GM23338 (cell line): ENCODE data around the gene MYLK. TPM values are rescaled to one million over a fixed set of nuclear protein-coding genes. Genes with fewer than 3 reads are reported as not detected.

ENCODE experiments used
- ATAC-seq: fragments of 200-7000 bp; cut with Tn5 transposase; 3 replicates; pipeline ENCODE4 v1.9.1; 2020
- DNase-seq: peaks from one replicate; pipeline ENCODE4 v3.0.0-alpha.2; 2015; ENCODE audit warnings: low spot score
- H2AFZ ChIP-seq: fragments of 200-600 bp; sonication (generic); 2 replicates; pipeline ENCODE4 v1.8.0; 2016; ENCODE audit warnings: antibody characterized with exemption, mild to moderate bottlenecking, moderate library complexity
- H3F3A ChIP-seq: fragments of 200-600 bp; sonication (generic); replicated peaks from 2 replicates; pipeline ENCODE4 v1.8.0; 2017; ENCODE audit warnings: antibody characterized with exemption, mixed run types, low read depth
- H3K27ac ChIP-seq: fragments of 200-600 bp; sonication (generic); 2 replicates; pipeline ENCODE4 v1.6.1; 2016; ENCODE audit warnings: low read depth
- H3K27me3 ChIP-seq: fragments of 200-600 bp; sonication (generic); 2 replicates; pipeline ENCODE4 v1.8.0; 2016; ENCODE audit warnings: mild to moderate bottlenecking, mixed run types, moderate library complexity; ENCODE audit not compliant: insufficient read depth
- H3K36me3 ChIP-seq: fragments of 200-600 bp; sonication (generic); 2 replicates; pipeline ENCODE4 v1.8.0; 2016; ENCODE audit warnings: mild to moderate bottlenecking; ENCODE audit not compliant: insufficient read depth
- H3K4me1 ChIP-seq: fragments of 200-600 bp; sonication (generic); 2 replicates; pipeline ENCODE4 v1.8.0; 2016; ENCODE audit warnings: mild to moderate bottlenecking, moderate library complexity; ENCODE audit not compliant: insufficient read depth
- H3K4me2 ChIP-seq: fragments of 200-600 bp; sonication (generic); 2 replicates; pipeline ENCODE4 v1.7.1; 2017; ENCODE audit warnings: mixed run types
- H3K4me3 ChIP-seq: fragments of 200-600 bp; sonication (generic); 2 replicates; pipeline ENCODE4 v1.6.1; 2016; ENCODE audit warnings: mixed run types
- H3K79me2 ChIP-seq: fragments of 200-600 bp; sonication (generic); replicated peaks from 2 replicates; pipeline ENCODE4 v1.8.0; 2017; ENCODE audit warnings: mild to moderate bottlenecking; ENCODE audit not compliant: insufficient read depth
- H3K9me2 ChIP-seq: fragments of 200-600 bp; sonication (generic); 2 replicates; pipeline ENCODE4 v1.8.0; 2017; ENCODE audit not compliant: insufficient read depth
- H4K20me1 ChIP-seq: fragments of 200-600 bp; sonication (generic); replicated peaks from 2 replicates; pipeline ENCODE4 v1.8.0; 2017; ENCODE audit warnings: mild to moderate bottlenecking; ENCODE audit not compliant: insufficient read depth
- H3K27ac Mint-ChIP-seq: 2 replicates; pipeline ENCODE4 v1.8.0; 2020; ENCODE audit warnings: inconsistent platforms, mild to moderate bottlenecking, moderate library complexity, mixed read lengths
- H3K27me3 Mint-ChIP-seq: 3 replicates; pipeline ENCODE4 v1.8.0; 2022; ENCODE audit warnings: low read depth, mild to moderate bottlenecking, moderate library complexity, mixed read lengths, inconsistent platforms; ENCODE audit not compliant: insufficient read depth, poor library complexity
- H3K36me3 Mint-ChIP-seq: 3 replicates; pipeline ENCODE4 v1.8.0; 2021; ENCODE audit warnings: low read depth, mild to moderate bottlenecking, inconsistent platforms, moderate library complexity, mixed read lengths
- H3K4me1 Mint-ChIP-seq: 3 replicates; pipeline ENCODE4 v1.8.0; 2020; ENCODE audit warnings: mild to moderate bottlenecking, inconsistent platforms, mixed read lengths
- H3K4me3 Mint-ChIP-seq: 3 replicates; pipeline ENCODE4 v1.8.0; 2021; ENCODE audit warnings: moderate library complexity, mild to moderate bottlenecking, inconsistent platforms, mixed read lengths
- H3K9me3 Mint-ChIP-seq: 3 replicates; pipeline ENCODE4 v1.8.0; 2020; ENCODE audit warnings: moderate library complexity, mild to moderate bottlenecking, inconsistent platforms, mixed read lengths
- CREB1 ChIP-seq: fragments of 250-450 bp; sonication (Bioruptor Pico); IDR thresholded peaks from 2 replicates; pipeline ENCODE4 v1.5.0; 2020; ENCODE audit warnings: low read depth, mild to moderate bottlenecking, moderate library complexity
- EZH2phosphoT487 ChIP-seq: fragments of 200-600 bp; sonication (generic); IDR thresholded peaks from one replicate; pipeline ENCODE4 v1.8.1; 2018; ENCODE audit warnings: antibody characterized with exemption; ENCODE audit not compliant: unreplicated experiment
- NANOG ChIP-seq: IDR thresholded peaks from 2 replicates; pipeline ENCODE4 v1.6.1; 2016; ENCODE audit warnings: antibody characterized with exemption, borderline replicate concordance
- POLR2AphosphoS5 ChIP-seq: IDR thresholded peaks from 2 replicates; pipeline ENCODE4 v1.6.1; 2016; ENCODE audit warnings: antibody characterized with exemption, low read depth
- ZNF114 ChIP-seq: fragments of 250-450 bp; sonication (Bioruptor Pico); IDR thresholded peaks from 2 replicates; pipeline ENCODE4 v1.5.0; 2020; ENCODE audit warnings: mild to moderate bottlenecking, moderate library complexity
- polyA plus RNA-seq: library from polyadenylated mRNA; unstranded; fragments of >200 nt; fragmentation: Nextera tagmentation; extraction: Ambion mirVana; gene quantifications from 2 replicates; pipeline ENCODE4 v1.2.1, GENCODE V29; 2016
- total RNA-seq: library from RNA; depleted of rRNA; stranded (reverse); fragments of >200 nt; shearing (Covaris generic); gene quantifications from 2 replicates; pipeline ENCODE4 v1.2.3, GENCODE V29; 2014
- TF ChIP-seq, protein P1 (sequence below): IDR thresholded peaks from one replicate; pipeline ENCODE4 v1.6.1; 2018; ENCODE audit warnings: antibody characterized with exemption; ENCODE audit not compliant: unreplicated experiment
- TF ChIP-seq, protein P2 (sequence below), 2 experiments: fragments of 200-600 bp in 1 of 2; sonication (generic) in 1 of 2; conservative IDR thresholded peaks; 2 replicates each; pipeline versions ENCODE4 v1.5.1 to v1.6.1; 2016 to 2017; ENCODE audit warnings: antibody characterized with exemption in 2 of 2, low read depth in 2 of 2, mild to moderate bottlenecking in 2 of 2, moderate library complexity in 1 of 2
- TF ChIP-seq, protein P3 (sequence below): IDR thresholded peaks from 2 replicates; pipeline ENCODE4 v1.6.1; 2016; ENCODE audit warnings: antibody characterized with exemption

MYLK gene
- total and polyA plus RNA-seq, 2 experiments from 2014 or later = 11.5 to 17.9 TPM

DNA sequence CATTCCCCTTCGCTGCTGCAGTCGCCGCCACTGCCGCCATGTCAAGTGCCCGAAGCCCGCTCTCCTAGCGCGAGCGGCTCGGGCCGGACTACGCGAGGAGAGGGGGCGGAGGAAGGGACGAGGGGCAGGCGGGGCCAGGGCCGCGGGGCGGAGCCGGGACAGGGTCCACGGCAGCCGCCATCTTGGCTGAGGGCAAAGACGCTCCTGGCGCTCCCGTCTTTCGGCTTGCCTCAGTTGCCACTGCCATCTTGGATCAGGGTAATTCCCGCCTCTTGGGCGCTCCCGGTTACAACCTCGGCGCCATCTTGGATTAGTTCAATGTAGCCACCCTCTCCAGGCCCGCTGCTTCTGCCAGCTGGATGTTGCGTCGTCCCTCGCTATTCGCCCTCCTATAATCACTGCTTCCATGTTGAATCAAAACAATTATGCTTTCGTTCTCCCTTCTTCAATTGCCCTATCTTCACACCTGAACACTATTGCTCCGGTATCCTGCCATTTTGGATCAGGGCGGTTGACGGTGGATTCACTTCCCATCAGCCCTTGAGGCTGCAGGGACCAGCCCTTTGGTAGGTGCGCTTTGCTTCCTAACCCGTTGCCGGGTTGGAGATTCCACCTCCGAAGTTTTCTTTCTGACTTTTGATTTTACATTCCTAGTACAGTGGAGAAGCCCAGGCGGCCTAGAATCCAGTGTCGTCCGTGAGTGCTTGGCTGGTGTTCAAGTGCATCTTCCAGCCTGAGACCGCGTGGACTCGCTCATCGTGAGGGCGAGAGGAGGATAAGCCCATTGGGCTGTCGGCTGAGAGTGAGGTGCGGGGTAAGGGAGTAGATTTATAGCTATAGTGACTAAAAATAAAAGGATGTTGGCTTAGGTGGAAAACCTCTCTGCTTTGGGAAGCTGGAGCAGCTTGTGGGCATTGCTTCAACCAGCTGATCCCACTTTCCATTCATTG is 298.9 kb downstream of the MYLK start, which contains the start of gene HACD2:
Gene HACD2, minus strand, starts transcription at position 66 of the 950 bp plus-strand sequence. Its CDS starts 26 bp downstream, at position 40.
- Mint-ChIP-seq H3K4me1 (peaks cover 16% of the 10 kb centered on the region; the same call in 2 of the 3 replicates), H3K36me3 (peaks cover 50% of the 10 kb centered on the region), H3K9me3 (peaks cover 32% of the 10 kb centered on the region), H3K27ac (peak within 1 kb of the TSS; percentile 71; the same call in 1 of the 2 replicates), H3K4me3 (no peak within 1 kb of the TSS; the same call in 2 of the 3 replicates), H3K27me3 (peaks cover 4% of the 10 kb centered on the region)
- peak; percentile 99 for DNase-seq
- peaks cover 23% of the 10 kb centered on the region for H3K4me1 ChIP-seq
- H2AFZ ChIP-seq = peak within 1 kb of the TSS; percentile 97
- peaks cover 21% of the 10 kb centered on the region for H3K36me3 ChIP-seq
- H3K27ac ChIP-seq = peak within 1 kb of the TSS; percentile 100
- no peaks in the 10 kb centered on the region for H3K27me3 ChIP-seq
- H3K79me2 ChIP-seq = peaks cover 36% of the 10 kb centered on the region
- ATAC-seq = peak; percentile 92
- H3K9me2 ChIP-seq = no peaks in the 10 kb centered on the region
- TF ChIP-seq NANOG (no peak), EZH2phosphoT487 (no peak), CREB1 (peak; percentile 8; the same call in 1 of the 2 replicates), POLR2AphosphoS5 (peak; percentile 95), ZNF114 (CRISPR knock-in tag) (peak; percentile 93; the same call in 1 of the 2 replicates)
- TF ChIP-seq, protein P1, sequence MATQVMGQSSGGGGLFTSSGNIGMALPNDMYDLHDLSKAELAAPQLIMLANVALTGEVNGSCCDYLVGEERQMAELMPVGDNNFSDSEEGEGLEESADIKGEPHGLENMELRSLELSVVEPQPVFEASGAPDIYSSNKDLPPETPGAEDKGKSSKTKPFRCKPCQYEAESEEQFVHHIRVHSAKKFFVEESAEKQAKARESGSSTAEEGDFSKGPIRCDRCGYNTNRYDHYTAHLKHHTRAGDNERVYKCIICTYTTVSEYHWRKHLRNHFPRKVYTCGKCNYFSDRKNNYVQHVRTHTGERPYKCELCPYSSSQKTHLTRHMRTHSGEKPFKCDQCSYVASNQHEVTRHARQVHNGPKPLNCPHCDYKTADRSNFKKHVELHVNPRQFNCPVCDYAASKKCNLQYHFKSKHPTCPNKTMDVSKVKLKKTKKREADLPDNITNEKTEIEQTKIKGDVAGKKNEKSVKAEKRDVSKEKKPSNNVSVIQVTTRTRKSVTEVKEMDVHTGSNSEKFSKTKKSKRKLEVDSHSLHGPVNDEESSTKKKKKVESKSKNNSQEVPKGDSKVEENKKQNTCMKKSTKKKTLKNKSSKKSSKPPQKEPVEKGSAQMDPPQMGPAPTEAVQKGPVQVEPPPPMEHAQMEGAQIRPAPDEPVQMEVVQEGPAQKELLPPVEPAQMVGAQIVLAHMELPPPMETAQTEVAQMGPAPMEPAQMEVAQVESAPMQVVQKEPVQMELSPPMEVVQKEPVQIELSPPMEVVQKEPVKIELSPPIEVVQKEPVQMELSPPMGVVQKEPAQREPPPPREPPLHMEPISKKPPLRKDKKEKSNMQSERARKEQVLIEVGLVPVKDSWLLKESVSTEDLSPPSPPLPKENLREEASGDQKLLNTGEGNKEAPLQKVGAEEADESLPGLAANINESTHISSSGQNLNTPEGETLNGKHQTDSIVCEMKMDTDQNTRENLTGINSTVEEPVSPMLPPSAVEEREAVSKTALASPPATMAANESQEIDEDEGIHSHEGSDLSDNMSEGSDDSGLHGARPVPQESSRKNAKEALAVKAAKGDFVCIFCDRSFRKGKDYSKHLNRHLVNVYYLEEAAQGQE = no peak
- TF ChIP-seq, protein P2, sequence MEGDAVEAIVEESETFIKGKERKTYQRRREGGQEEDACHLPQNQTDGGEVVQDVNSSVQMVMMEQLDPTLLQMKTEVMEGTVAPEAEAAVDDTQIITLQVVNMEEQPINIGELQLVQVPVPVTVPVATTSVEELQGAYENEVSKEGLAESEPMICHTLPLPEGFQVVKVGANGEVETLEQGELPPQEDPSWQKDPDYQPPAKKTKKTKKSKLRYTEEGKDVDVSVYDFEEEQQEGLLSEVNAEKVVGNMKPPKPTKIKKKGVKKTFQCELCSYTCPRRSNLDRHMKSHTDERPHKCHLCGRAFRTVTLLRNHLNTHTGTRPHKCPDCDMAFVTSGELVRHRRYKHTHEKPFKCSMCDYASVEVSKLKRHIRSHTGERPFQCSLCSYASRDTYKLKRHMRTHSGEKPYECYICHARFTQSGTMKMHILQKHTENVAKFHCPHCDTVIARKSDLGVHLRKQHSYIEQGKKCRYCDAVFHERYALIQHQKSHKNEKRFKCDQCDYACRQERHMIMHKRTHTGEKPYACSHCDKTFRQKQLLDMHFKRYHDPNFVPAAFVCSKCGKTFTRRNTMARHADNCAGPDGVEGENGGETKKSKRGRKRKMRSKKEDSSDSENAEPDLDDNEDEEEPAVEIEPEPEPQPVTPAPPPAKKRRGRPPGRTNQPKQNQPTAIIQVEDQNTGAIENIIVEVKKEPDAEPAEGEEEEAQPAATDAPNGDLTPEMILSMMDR (conservative IDR thresholded peaks at IDR 0.05; ENCODE audit: low read depth in 2 of 2) = no peak
- TF ChIP-seq, protein P3, sequence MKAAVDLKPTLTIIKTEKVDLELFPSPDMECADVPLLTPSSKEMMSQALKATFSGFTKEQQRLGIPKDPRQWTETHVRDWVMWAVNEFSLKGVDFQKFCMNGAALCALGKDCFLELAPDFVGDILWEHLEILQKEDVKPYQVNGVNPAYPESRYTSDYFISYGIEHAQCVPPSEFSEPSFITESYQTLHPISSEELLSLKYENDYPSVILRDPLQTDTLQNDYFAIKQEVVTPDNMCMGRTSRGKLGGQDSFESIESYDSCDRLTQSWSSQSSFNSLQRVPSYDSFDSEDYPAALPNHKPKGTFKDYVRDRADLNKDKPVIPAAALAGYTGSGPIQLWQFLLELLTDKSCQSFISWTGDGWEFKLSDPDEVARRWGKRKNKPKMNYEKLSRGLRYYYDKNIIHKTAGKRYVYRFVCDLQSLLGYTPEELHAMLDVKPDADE = peak; percentile 92
- H3K4me2 ChIP-seq = peak within 1 kb of the TSS; percentile 89
- peak within 1 kb of the TSS; percentile 87 for H3K4me3 ChIP-seq
- no peaks in the 10 kb centered on the region; the same call in 1 of the 2 replicates for H4K20me1 ChIP-seq
- 0 out of 2 replicates have a peak, but pooled peaks cover 5% of the 10 kb centered on the region for H3F3A ChIP-seq
